ENCODE measurements around the gene DMXL1.

Gene DMXL1

GRCh38 chr5:119207105-119207504 is 136.2 kb downstream of the DMXL1 start:
- no peak for TF ChIP-seq CTCF (IDR thresholded peaks at IDR 0.05; ENCODE audit: low read depth, low read length)
- H3K4me3 ChIP-seq (ENCODE audit: low read depth, low read length): no peak overlapping the region

GRCh38 chr5:119212026-119212425 is 141.1 kb downstream of the DMXL1 start:
- H3K4me3 ChIP-seq (ENCODE audit: low read depth, low read length): no peak overlapping the region
- no peak for TF ChIP-seq CTCF (IDR thresholded peaks at IDR 0.05; ENCODE audit: low read depth, low read length)

- H3K4me3 ChIP-seq (ENCODE audit: low read depth, low read length): no peak overlapping the region
- no peak for TF ChIP-seq CTCF (IDR thresholded peaks at IDR 0.05; ENCODE audit: low read depth, low read length)
Observed at GRCh38 chr5:119212676-119213075, 141.8 kb downstream of the DMXL1 start.

- TF ChIP-seq CTCF (IDR thresholded peaks at IDR 0.05; ENCODE audit: low read depth, low read length): no peak
- H3K4me3 ChIP-seq (ENCODE audit: low read depth, low read length): no peak overlapping the region
Observed at GRCh38 chr5:119217183-119217582, 146.3 kb downstream of the DMXL1 start.

GRCh38 chr5:119218830-119219782 is 148.2 kb downstream of the DMXL1 start:
- TF ChIP-seq CTCF (IDR thresholded peaks at IDR 0.05; ENCODE audit: low read depth, low read length): no peak

GRCh38 chr5:119220576-119221197 is 149.8 kb downstream of the DMXL1 start:
- H3K4me3 ChIP-seq (ENCODE audit: low read depth, low read length): no peak overlapping the region
- TF ChIP-seq CTCF (IDR thresholded peaks at IDR 0.05; ENCODE audit: low read depth, low read length): no peak

More at GRCh38 chr5:119218830-119219782, 148.2 kb downstream of the DMXL1 start:
- H3K4me3 ChIP-seq (ENCODE audit: low read depth, low read length): no peak overlapping the region

GRCh38 chr5:119221330-119221729 is 150.4 kb downstream of the DMXL1 start:
- H3K4me3 ChIP-seq (ENCODE audit: low read depth, low read length): no peak overlapping the region
- TF ChIP-seq CTCF (IDR thresholded peaks at IDR 0.05; ENCODE audit: low read depth, low read length): no peak

Measured in WI38 (cell line).